ENCODE data around the gene PPP1R18. TPM values are rescaled to one million over a fixed set of nuclear protein-coding genes. Genes with fewer than 3 reads are reported as not detected.
"Not testable (repeated sequence)": the region's sequence is repeated elsewhere in the genome, so short reads cannot be mapped to it uniquely, and the experiment has no call there.

The PPP1R18 gene
- total and polyA plus RNA-seq, 8 donors, result 9.0 to 40.3 (median 19.2) TPM

- Histone ChIP-seq H3K4me3 (no peak overlapping the region), H3K36me3 (peaks cover 21 to 44% (median 39%) of the 10 kb centered on the region in 4 donors), H3K9me3 (no peaks in the 10 kb centered on the region), H3K27ac (no peak overlapping the region), H3K4me1 (peaks cover 22 to 51% (median 39%) of the 10 kb centered on the region in 4 donors), H3K27me3 (no peaks in the 10 kb centered on the region)
- no peak for DNase-seq
- TF ChIP-seq EP300 (IDR thresholded peaks at IDR 0.05) (no peak), CTCF (IDR thresholded peaks at IDR 0.05) (no peak), POLR2A (IDR thresholded peaks at IDR 0.05) (no peak), POLR2AphosphoS5 (IDR thresholded peaks at IDR 0.05) (no peak)
- WGBS, 5 donors, result 78 to 89% (median 83%) methylated on average over 8 to 10 of the region's 10 CpGs
- intact Hi-C loops (cut with DNase I; ENCODE audit: low total_unique reads), result loop anchor here (5.0 kb wide), 1 partner anchor 51 kb away; no protein-coding TSS in a partner anchor
Measured at GRCh38 chr6:30676660-30677285, 9.7 kb downstream of the PPP1R18 start.

- no peaks in the 10 kb centered on the region for H3K27me3 ChIP-seq
- TF ChIP-seq CTCF (IDR thresholded peaks at IDR 0.05) (peak in 5 of 7 experiments; percentile 72 to 96 (median 84)), EP300 (IDR thresholded peaks at IDR 0.05) (no peak), POLR2AphosphoS5 (IDR thresholded peaks at IDR 0.05) (peak; percentile 69 to 97 (median 72))
- 0 to 1% (median 0%) methylated on average over 33 to 57 of the region's 57 CpGs for WGBS, 5 donors
- peak within 1 kb of the TSS; percentile 84 to 99 (median 94) for H3K4me3 ChIP-seq
- peaks cover 14 to 30% (median 25%) of the 10 kb centered on the region in 4 donors for H3K4me1 ChIP-seq
- intact Hi-C loops (cut with DNase I; ENCODE audit: low total_unique reads), result no loop called here
- no peaks in the 10 kb centered on the region for H3K9me3 ChIP-seq
- peak within 1 kb of the TSS; percentile 81 to 87 (median 85) for H3K27ac ChIP-seq
- DNase-seq, result peak; percentile 96 to 98
- H3K36me3 ChIP-seq, result peaks cover 36 to 55% (median 55%) of the 10 kb centered on the region in 4 donors
Measured at GRCh38 chr6:30672445-30673253, 13.8 kb downstream of the PPP1R18 start, which contains the start of gene DHX16. Gene DHX16, minus strand, starts transcription at chr6:30673006. Its CDS starts 165 bp downstream, at chr6:30672841.

- TF ChIP-seq POLR2AphosphoS5 (IDR thresholded peaks at IDR 0.05) (no peak), CTCF (IDR thresholded peaks at IDR 0.05) (no peak), EP300 (IDR thresholded peaks at IDR 0.05) (no peak), POLR2A (IDR thresholded peaks at IDR 0.05) (no peak)
- intact Hi-C loops (cut with DNase I; ENCODE audit: low total_unique reads), result no loop called here
- no peak overlapping the region for H3K27ac ChIP-seq
- H3K4me3 ChIP-seq, result peak overlapping the region in 1 of 4 donors; percentile 99
- H3K4me1 ChIP-seq, result peaks cover 14 to 33% (median 26%) of the 10 kb centered on the region in 4 donors
- H3K9me3 ChIP-seq, result no peaks in the 10 kb centered on the region
- peaks cover 34 to 55% (median 55%) of the 10 kb centered on the region in 4 donors for H3K36me3 ChIP-seq
- H3K27me3 ChIP-seq, result no peaks in the 10 kb centered on the region
- DNase-seq, result no peak
- WGBS, 5 donors, result 83 to 90% (median 88%) methylated on average over 27 of the region's 27 CpGs
Measured at GRCh38 chr6:30670760-30671527, 15.5 kb downstream of the PPP1R18 start.

GRCh38 chr6:30666300-30666699 lies 20.1 kb downstream of the PPP1R18 start:
- H3K27me3 ChIP-seq; intact Hi-C loops (cut with DNase I; ENCODE audit: low total_unique reads); DNase-seq; H3K27ac ChIP-seq; H3K4me3 ChIP-seq; H3K9me3 ChIP-seq: not testable (repeated sequence)
- Histone ChIP-seq H3K4me1 (peaks cover 3 to 13% (median 9%) of the 10 kb centered on the region in 4 donors), H3K36me3 (peaks cover 79 to 99% (median 98%) of the 10 kb centered on the region in 4 donors)
- WGBS, 5 donors, result 68 to 82% (median 75%) methylated on average over 2 of the region's 2 CpGs

All from stomach (tissue), 9 donors.